GM19023 (cell line): ENCODE results near the gene SINHCAF.
"Not testable (repeated sequence)": the region's sequence is repeated elsewhere in the genome, so short reads cannot be mapped to it uniquely, and the experiment has no call there.

Experiments
- ATAC-seq: cut with Tn5 transposase; IDR thresholded peaks from one replicate; pipeline ENCODE4 v1.9.1; 2021; ENCODE audit warnings: mild to moderate bottlenecking, moderate library complexity; ENCODE audit not compliant: unreplicated experiment

SINHCAF gene

GRCh38 chr12:31272607-31273225 is 53.2 kb downstream of the SINHCAF start:
- no peak for ATAC-seq

GRCh38 chr12:31267966-31268365 is 58.0 kb downstream of the SINHCAF start:
- ATAC-seq = no peak

GRCh38 chr12:31265722-31266121 is 60.2 kb downstream of the SINHCAF start:
- ATAC-seq = no peak

GRCh38 chr12:31263661-31264060 is 62.3 kb downstream of the SINHCAF start:
- no peak for ATAC-seq

GRCh38 chr12:31261744-31262143 is 64.2 kb downstream of the SINHCAF start:
- ATAC-seq = no peak

- no peak for ATAC-seq
Measured at GRCh38 chr12:31260840-31261239, 65.1 kb downstream of the SINHCAF start.

- ATAC-seq = no peak
Measured at GRCh38 chr12:31259136-31259886, 66.6 kb downstream of the SINHCAF start.

- ATAC-seq = no peak
Measured at GRCh38 chr12:31257784-31258183, 68.2 kb downstream of the SINHCAF start.

- ATAC-seq = not testable (repeated sequence)
Measured at GRCh38 chr12:31251707-31252611, 74.0 kb downstream of the SINHCAF start.

GRCh38 chr12:31250179-31250578 is 75.8 kb downstream of the SINHCAF start:
- no peak for ATAC-seq

GRCh38 chr12:31249356-31249755 is 76.6 kb downstream of the SINHCAF start:
- ATAC-seq = no peak

- no peak for ATAC-seq
Measured at GRCh38 chr12:31248815-31249214, 77.1 kb downstream of the SINHCAF start.

GRCh38 chr12:31248337-31248736 is 77.6 kb downstream of the SINHCAF start:
- no peak for ATAC-seq

- ATAC-seq = no peak
Measured at GRCh38 chr12:31246470-31246850, 79.5 kb downstream of the SINHCAF start.

- no peak for ATAC-seq
Measured at GRCh38 chr12:31245822-31246469, 80.0 kb downstream of the SINHCAF start.

- ATAC-seq = not testable (repeated sequence)
Measured at GRCh38 chr12:31242418-31242817, 83.5 kb downstream of the SINHCAF start.

- peak; percentile 82 for ATAC-seq
Measured at GRCh38 chr12:31238764-31239387, 87.1 kb downstream of the SINHCAF start.

GRCh38 chr12:31238333-31238732 is 87.6 kb downstream of the SINHCAF start:
- peak; percentile 21 for ATAC-seq

- ATAC-seq = no peak
Measured at GRCh38 chr12:31236998-31237637, 88.8 kb downstream of the SINHCAF start.

GRCh38 chr12:31235868-31236395 is 90.0 kb downstream of the SINHCAF start:
- no peak for ATAC-seq
